NCI-H1694 (cell line): Measurements from ENCODE around the gene VSIG10L2.
"Not testable (repeated sequence)": the region's sequence is repeated elsewhere in the genome, so short reads cannot be mapped to it uniquely, and the experiment has no call there.

Experiments
- DNase-seq: peaks from one replicate; lab custom pipeline; 2025; lab: John Stamatoyannopoulos, UW

Gene VSIG10L2

GRCh38 chr11:125945797-125946520 lies at the start of gene VSIG10L2:
Gene VSIG10L2 (plus strand): TSS chr11:125946044. CDS start chr11:125946056, 12 bp downstream.
- DNase-seq, result no peak

- DNase-seq, result no peak
These were observed 44.0 kb upstream of the VSIG10L2 start for GRCh38 chr11:125901872-125902271.

- no peak for DNase-seq
These were observed 43.4 kb upstream of the VSIG10L2 start for GRCh38 chr11:125902277-125902926.

GRCh38 chr11:125902927-125903710 lies 42.7 kb upstream of the VSIG10L2 start, which contains the start of gene PUS3:
Gene PUS3 (minus strand): TSS chr11:125903206. CDS start chr11:125896284, 6,922 bp downstream.
- peak; percentile 23 for DNase-seq

- DNase-seq, result no peak
These were observed 41.9 kb upstream of the VSIG10L2 start, which contains the start of gene DDX25 for GRCh38 chr11:125903711-125904659. Gene DDX25 (plus strand): TSS chr11:125904508. CDS start chr11:125904518, 10 bp downstream.

GRCh38 chr11:125904678-125905077 lies 41.2 kb upstream of the VSIG10L2 start:
- no peak for DNase-seq

- no peak for DNase-seq
These were observed 35.5 kb upstream of the VSIG10L2 start for GRCh38 chr11:125910226-125910849.

- DNase-seq, result not testable (repeated sequence)
These were observed 31.2 kb upstream of the VSIG10L2 start for GRCh38 chr11:125914601-125915000.

- no peak for DNase-seq
These were observed 29.0 kb upstream of the VSIG10L2 start for GRCh38 chr11:125916683-125917347.

GRCh38 chr11:125918140-125918840 lies 27.6 kb upstream of the VSIG10L2 start:
- DNase-seq, result no peak

- no peak for DNase-seq
These were observed 24.8 kb upstream of the VSIG10L2 start for GRCh38 chr11:125921042-125921441.

GRCh38 chr11:125922156-125922555 lies 23.7 kb upstream of the VSIG10L2 start:
- no peak for DNase-seq

- peak; percentile 25 for DNase-seq
These were observed 22.7 kb upstream of the VSIG10L2 start for GRCh38 chr11:125923012-125923579.

- no peak for DNase-seq
These were observed 22.2 kb upstream of the VSIG10L2 start for GRCh38 chr11:125923633-125924032.

- no peak for DNase-seq
These were observed 21.3 kb upstream of the VSIG10L2 start for GRCh38 chr11:125924384-125925007.

- DNase-seq, result no peak
These were observed 20.6 kb upstream of the VSIG10L2 start for GRCh38 chr11:125925247-125925740.

- no peak for DNase-seq
These were observed 20.0 kb upstream of the VSIG10L2 start for GRCh38 chr11:125925804-125926203.

GRCh38 chr11:125926682-125927081 lies 19.2 kb upstream of the VSIG10L2 start:
- DNase-seq, result no peak
